ENCODE results near the gene MIF.

GRCh38 chr22:23909296-23909898 is 15.2 kb downstream of the MIF start:
- TF ChIP-seq EZH2phosphoT487 (IDR thresholded peaks at IDR 0.05; ENCODE audit: insufficient read depth, low read depth) = no peak
- TF ChIP-seq EZH2 (IDR thresholded peaks at IDR 0.05; ENCODE audit: insufficient read depth, poor library complexity, severe bottlenecking) = no peak

Data from GM23248 (cell line).